GM10266 (cell line): ENCODE data around the gene TMEM121B.

ENCODE experiments used
- DNase-seq: peaks from one replicate; pipeline ENCODE4 v3.0.0; 2012; ENCODE audit errors: extremely low spot score
- CTCF ChIP-seq: IDR thresholded peaks from 2 replicates; pipeline ENCODE4 v1.5.1; 2012; ENCODE audit warnings: mild to moderate bottlenecking, low read depth; ENCODE audit not compliant: control insufficient read depth, insufficient read depth; ENCODE audit errors: missing control alignments

TMEM121B gene

GRCh38 chr22:17093081-17093480 lies 28.1 kb downstream of the TMEM121B start:
- no peak for DNase-seq
- no peak for TF ChIP-seq CTCF

GRCh38 chr22:17091851-17092250 lies 29.3 kb downstream of the TMEM121B start:
- DNase-seq = no peak
- no peak for TF ChIP-seq CTCF

GRCh38 chr22:17090550-17090949 lies 30.6 kb downstream of the TMEM121B start:
- no peak for DNase-seq
- TF ChIP-seq CTCF = no peak

- DNase-seq = peak; percentile 25
- TF ChIP-seq CTCF = no peak
Observed at GRCh38 chr22:17087498-17088131, 33.5 kb downstream of the TMEM121B start.

GRCh38 chr22:17086788-17087497 lies 34.2 kb downstream of the TMEM121B start:
- no peak for DNase-seq
- TF ChIP-seq CTCF = no peak

GRCh38 chr22:17086296-17086695 lies 34.9 kb downstream of the TMEM121B start:
- no peak for TF ChIP-seq CTCF
- no peak for DNase-seq
